ENCODE data around the gene ITLN2.

The ITLN2 gene

GRCh38 chr1:160975026-160975425 is 20.4 kb upstream of the ITLN2 start:
- H3K4me3 ChIP-seq (ENCODE audit: control insufficient read depth, low read depth, low read length), result no peak overlapping the region
- TF ChIP-seq CTCF (conservative IDR thresholded peaks at IDR 0.05; ENCODE audit: control insufficient read depth, insufficient read depth, low read depth, low read length), result no peak
- DNase-seq (ENCODE audit: low read depth), result no peak

- H3K4me3 ChIP-seq (ENCODE audit: control insufficient read depth, low read depth, low read length), result no peak overlapping the region
- TF ChIP-seq CTCF (conservative IDR thresholded peaks at IDR 0.05; ENCODE audit: control insufficient read depth, insufficient read depth, low read depth, low read length), result no peak
- DNase-seq (ENCODE audit: low read depth), result no peak
Measured at GRCh38 chr1:160973491-160973890, 18.9 kb upstream of the ITLN2 start.

- TF ChIP-seq CTCF (conservative IDR thresholded peaks at IDR 0.05; ENCODE audit: control insufficient read depth, insufficient read depth, low read depth, low read length), result no peak
- no peak for DNase-seq (ENCODE audit: low read depth)
- no peak overlapping the region for H3K4me3 ChIP-seq (ENCODE audit: control insufficient read depth, low read depth, low read length)
Measured at GRCh38 chr1:160972939-160973338, 18.3 kb upstream of the ITLN2 start.

GRCh38 chr1:160971618-160972056 is 17.0 kb upstream of the ITLN2 start:
- TF ChIP-seq CTCF (conservative IDR thresholded peaks at IDR 0.05; ENCODE audit: control insufficient read depth, insufficient read depth, low read depth, low read length), result no peak
- no peak for DNase-seq (ENCODE audit: low read depth)
- H3K4me3 ChIP-seq (ENCODE audit: control insufficient read depth, low read depth, low read length), result no peak overlapping the region

GRCh38 chr1:160963521-160963920 is 8.9 kb upstream of the ITLN2 start:
- no peak for DNase-seq (ENCODE audit: low read depth)
- no peak overlapping the region for H3K4me3 ChIP-seq (ENCODE audit: control insufficient read depth, low read depth, low read length)
- TF ChIP-seq CTCF (conservative IDR thresholded peaks at IDR 0.05; ENCODE audit: control insufficient read depth, insufficient read depth, low read depth, low read length), result no peak

GRCh38 chr1:160961419-160961818 is 6.8 kb upstream of the ITLN2 start:
- DNase-seq (ENCODE audit: low read depth), result no peak
- no peak overlapping the region for H3K4me3 ChIP-seq (ENCODE audit: control insufficient read depth, low read depth, low read length)
- TF ChIP-seq CTCF (conservative IDR thresholded peaks at IDR 0.05; ENCODE audit: control insufficient read depth, insufficient read depth, low read depth, low read length), result no peak

- no peak overlapping the region for H3K4me3 ChIP-seq (ENCODE audit: control insufficient read depth, low read depth, low read length)
- TF ChIP-seq CTCF (conservative IDR thresholded peaks at IDR 0.05; ENCODE audit: control insufficient read depth, insufficient read depth, low read depth, low read length), result no peak
- DNase-seq (ENCODE audit: low read depth), result no peak
Measured at GRCh38 chr1:160956966-160957365, 2.4 kb upstream of the ITLN2 start.
